ENCODE results near the gene TMEM181.
"Not testable (repeated sequence)": the region's sequence is repeated elsewhere in the genome, so short reads cannot be mapped to it uniquely, and the experiment has no call there.

The TMEM181 gene

DNA sequence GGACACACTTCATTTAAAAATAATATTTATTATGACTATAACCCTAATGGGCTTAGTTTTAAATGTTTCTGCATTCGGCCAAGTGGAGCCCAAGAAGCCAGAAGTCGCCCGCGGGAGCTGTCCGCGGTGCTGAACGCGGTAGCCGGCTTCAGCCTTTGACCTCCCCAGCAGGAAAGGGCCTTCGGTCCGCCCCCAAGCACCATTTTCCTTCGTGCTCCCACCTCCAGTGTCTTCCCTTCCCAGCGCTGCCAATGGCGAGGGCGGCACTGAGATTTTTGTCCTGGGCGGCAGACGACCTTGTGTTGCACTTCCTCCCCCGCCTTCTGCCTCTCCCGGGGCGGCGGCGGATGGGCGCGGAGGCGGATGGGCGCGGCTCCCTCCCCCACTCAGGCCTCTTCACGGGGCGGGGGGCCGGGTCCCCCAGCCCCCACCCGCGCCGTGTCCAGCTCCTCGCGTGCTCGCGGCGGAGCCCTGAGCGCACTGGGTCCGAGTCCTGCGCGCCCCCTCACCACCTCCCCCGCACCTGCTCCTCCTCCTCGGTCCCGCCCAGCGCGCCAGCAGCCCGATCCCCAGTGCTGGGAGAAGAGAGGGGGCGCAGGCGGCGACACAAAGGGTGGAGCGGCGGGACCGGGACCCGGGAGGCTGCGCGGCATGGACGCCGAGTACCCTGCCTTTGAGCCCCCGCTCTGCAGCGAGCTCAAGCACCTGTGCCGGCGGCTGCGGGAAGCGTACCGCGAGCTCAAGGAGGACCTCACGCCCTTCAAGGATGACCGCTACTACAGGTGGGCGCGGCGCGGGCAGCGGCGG, 23.6 kb upstream of the TMEM181 start:
- DNase-seq (ENCODE audit: low read depth), result peak; percentile 34
- H3K4me3 ChIP-seq (ENCODE audit: low read depth, low read length), result peak overlapping the region; percentile 64

DNA sequence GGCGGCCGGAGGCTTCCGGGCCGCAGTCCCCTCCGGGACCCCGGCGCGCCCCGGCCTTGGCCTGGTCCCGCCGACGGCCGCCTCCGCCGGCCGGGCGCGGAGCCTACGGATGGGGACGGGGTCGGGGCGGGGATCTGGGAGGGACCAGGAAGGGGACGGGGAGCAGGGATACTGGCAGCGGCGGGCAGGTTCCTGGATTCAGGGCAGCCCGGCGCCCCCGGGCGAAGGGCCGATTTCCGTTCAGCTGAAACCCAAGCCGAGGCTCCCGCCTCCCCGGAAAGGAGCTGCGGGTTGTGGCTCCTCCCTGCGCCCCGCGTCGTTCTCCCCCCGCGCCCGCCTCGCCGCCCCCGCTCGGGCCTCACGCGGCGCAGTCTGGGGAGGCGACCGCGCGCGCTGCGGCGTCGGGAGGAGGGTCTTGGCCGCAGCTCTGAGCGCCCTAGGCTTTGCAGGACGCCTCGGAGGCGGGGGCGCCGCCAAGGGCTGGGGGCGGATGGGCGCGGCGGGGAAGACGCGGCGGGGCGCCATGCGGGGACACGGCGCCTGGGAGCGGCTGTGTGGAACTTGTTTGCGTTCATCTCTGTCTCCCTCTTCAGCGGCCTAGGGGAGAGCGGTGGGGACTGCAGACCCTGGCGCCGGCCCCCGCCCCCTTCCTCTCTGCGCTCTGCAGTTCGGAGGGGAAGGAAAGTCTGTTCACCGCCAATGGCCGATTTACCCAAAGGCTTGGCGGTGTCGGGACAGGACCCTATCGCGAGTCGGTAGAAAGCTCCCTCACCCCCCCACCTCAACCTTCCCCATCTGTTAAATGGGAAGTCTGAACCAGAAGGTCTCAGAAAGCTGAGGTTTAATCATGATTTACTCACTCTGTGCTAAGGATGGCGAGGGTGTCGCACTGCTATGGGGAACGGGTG, 22.7 kb upstream of the TMEM181 start:
- H3K4me3 ChIP-seq (ENCODE audit: low read depth, low read length), result peak overlapping the region; percentile 64
- peak; percentile 12 for DNase-seq (ENCODE audit: low read depth)

DNA sequence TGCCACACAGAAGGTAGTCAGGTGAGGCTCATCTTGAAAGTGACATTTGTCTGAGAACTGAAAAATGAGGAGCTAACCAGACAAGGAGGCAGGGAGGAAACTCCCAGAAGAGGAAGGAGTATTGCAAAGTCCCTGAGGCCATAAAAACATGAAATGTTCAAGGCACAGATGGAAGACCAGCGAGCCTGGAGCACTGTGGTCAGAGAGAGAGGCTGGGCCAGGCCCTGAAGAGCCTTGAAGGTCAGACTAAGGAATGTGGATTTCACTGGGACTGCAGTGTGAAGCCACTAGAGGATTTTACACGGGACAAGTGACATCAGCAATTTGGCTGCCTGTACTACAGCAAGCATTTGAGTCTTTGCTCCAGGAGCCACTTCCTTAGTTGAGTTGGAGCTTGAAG, 21.1 kb upstream of the TMEM181 start:
- H3K4me3 ChIP-seq (ENCODE audit: low read depth, low read length), result no peak overlapping the region

DNA sequence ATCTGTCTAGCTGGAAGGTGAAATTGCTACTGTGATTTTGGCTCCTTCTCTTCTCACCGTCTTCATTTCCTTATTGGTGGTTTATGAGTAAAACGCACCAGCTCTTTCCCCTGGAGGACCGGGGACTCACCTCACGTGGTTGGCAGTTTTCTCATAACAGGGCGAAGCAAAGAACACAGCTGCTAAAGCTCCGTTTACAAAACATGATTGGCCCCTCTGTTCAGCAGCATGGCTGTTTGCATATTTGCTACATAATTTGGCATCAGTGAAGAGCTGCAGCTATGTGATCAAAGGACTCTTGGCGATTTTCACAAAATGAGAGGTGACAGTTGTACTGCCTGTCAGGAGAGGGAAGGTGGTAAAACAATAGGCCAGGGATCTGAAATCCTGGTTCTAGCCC, 20.5 kb upstream of the TMEM181 start:
- H3K4me3 ChIP-seq (ENCODE audit: low read depth, low read length), result no peak overlapping the region
- DNase-seq (ENCODE audit: low read depth), result no peak

More for the DNA sequence above, 21.1 kb upstream of the TMEM181 start:
- DNase-seq (ENCODE audit: low read depth), result no peak

DNA sequence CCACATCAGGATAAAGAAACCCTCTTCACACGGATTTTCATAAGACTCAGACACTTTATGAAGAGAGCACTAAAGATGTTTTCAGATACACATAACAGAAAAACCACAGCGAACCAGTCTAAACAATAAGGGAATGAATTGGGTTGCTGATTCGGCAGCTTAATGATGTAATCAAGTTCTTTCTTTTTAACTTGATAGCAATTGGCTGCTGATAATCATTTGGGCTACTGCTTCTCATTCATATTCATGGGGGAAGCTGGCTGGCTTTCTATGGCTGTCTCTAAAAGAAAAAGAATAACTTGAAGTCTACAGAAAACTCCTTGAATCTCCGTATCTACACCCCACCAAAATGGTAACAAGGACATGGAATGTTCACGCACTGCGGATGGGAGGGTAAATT, 20.0 kb upstream of the TMEM181 start:
- no peak overlapping the region for H3K4me3 ChIP-seq (ENCODE audit: low read depth, low read length)
- DNase-seq (ENCODE audit: low read depth), result no peak

DNA sequence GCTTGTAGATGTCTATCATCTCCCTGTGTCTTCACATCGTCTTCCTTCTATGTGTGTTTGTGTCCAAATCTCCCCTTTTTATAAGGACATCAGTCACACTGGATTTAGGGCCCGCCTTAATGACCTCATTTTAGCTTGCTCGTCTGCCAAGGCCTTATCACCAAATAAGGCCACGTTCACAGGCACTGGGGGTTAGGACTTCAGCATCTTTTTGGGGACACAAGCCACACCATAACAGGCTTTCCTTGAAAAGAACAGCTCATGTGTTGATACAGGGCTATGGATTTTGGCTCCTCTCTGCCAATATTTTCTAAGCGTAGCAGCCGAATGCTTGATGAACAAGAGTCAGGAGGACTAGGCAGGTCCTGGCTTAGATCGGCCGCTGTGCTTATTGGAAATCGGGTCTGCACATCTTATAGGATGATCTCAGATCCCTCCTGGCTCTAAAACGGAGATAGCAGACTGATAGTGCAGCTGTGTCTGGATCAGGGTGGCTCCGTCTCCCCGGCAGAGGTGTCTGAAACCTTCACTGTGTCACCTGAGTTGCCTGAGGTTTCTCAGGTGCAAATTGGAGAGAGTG, 16.2 kb upstream of the TMEM181 start:
- H3K4me3 ChIP-seq (ENCODE audit: low read depth, low read length), result no peak overlapping the region
- DNase-seq (ENCODE audit: low read depth), result no peak

DNA sequence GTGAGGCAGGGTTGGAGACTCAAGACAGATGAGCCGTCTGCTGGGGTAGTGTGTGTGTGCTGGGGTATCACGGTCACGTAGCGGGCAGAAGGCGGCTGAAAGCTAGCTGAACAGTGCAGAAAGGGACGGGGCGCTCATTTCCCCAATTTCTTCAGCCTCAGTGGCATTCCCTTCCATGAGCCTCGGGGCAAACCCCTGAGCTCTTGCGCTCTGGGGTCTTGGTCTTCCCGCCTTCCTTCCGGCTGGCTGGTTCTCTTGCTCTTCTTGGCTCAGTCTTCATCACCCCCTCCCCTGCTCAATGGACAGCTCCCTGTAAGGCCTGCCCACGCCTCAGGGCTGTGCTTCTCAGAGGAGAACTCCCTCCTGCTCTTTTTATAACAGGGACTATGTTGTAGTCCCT, 15.5 kb upstream of the TMEM181 start:
- no peak overlapping the region for H3K4me3 ChIP-seq (ENCODE audit: low read depth, low read length)
- no peak for DNase-seq (ENCODE audit: low read depth)

DNA sequence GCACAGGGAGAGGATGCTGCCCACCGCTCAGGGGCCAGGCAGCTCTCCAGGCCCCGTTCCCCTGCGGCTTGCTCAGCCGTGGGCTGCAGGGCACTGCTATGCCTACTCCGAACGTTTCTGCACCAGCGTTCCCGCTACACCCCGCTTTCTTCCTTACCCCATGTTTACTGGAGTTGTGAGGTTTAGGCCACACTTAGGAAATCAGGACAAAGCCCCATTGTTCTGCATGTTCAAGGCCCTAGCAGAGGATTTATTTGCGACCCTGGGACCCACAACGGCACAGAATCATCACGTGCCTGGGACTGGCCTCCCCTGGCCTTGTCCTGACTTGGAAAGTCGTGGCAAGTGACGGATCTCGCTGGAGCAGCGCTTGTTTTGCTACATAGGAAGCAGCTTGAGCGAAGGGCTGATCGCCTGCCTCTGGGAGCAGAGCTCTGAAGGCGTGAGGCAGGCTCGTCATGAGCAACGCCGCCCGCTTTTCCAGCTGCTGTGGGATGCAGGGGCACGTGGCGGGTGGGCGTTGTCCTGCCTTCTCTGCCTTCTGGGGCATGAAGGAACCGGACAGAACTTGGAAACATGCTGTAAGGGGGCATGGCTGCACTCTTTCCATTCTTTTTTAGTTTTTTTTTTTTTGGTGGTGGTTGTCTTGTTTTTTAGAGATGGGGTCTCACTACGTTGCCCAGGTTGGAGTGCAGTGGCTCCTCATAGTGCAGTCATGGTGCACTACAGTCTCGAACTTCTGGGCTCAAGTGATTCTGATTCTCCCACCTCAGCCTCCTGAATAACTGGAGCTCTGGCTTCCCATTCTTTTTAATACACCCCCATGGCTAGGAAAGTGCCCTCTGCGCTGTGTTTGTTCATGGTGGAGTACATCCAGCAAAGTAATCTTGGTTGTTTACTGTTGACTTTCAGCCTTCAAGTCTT, 14.6 kb upstream of the TMEM181 start:
- no peak overlapping the region for H3K4me3 ChIP-seq (ENCODE audit: low read depth, low read length)
- no peak for DNase-seq (ENCODE audit: low read depth)

DNA sequence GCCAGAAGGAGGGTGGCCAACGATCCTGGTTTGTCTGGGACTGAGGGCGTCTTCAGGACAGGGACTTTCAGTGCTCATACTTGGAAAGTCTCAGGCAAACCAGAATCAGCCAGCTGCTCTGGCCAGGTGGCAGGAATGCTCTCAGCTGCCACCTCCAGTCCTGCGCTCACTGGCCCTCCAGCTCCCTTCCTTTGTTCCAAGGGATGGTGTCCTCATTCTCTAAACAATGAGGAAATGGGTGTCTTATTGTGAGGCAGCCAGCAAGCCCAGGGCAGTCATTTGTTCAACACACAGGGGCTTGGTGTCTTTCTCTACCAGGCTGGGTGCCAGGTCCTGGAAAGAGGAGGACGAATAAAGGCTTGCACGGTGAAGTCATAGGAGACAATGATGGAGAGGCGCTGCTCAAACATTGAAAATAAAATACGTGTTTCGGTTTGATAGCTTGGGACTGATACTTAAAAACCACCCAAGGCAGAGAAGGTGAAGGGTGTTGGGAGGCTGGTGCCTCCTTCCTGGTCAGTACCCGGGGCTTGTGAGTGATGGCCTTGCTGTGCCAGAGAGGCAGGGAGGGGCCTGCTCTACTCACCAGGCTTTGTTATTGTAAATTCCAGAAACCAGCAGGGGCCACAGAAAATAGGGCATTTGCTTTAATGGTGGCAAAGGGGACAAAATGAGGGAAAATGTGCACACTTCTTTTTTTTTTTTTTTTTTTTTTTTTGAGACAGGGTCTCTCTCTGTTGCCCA, 11.3 kb upstream of the TMEM181 start:
- no peak overlapping the region for H3K4me3 ChIP-seq (ENCODE audit: low read depth, low read length)
- no peak for DNase-seq (ENCODE audit: low read depth)

DNA sequence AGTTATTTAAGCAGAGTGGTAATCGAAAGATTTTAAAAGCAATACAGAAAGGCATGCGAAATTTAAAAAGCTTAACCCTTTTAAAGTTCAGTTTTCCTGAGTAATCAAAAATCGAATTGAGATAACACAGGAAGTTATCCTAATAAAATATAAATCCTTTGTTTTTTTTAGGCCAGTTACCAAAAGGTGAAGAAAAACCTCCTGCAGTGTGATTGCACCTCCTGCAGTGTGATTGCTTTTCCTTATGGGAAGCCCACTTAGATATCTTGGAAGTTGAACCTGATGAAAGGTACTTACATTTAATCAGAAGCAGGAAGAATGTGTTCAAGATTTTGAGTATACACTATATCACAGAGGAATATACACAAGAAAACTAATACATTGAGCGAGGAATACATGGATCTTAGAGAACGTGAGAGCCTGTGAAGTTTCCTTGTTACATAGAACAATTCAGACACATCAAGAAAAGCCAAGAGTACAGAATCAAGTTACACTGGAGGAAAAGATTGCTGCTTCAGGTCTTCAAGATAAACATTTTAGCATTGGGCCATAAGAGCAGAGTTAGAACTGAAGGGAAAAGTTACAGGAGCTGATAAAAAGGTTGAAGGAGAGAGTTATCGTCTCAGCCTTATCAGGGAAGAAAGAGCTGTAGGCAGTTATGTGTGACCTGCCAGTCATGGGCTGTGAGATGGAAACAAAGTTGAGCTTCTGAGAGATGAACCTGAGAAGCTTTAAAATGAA, 7.7 kb upstream of the TMEM181 start:
- no peak overlapping the region for H3K4me3 ChIP-seq (ENCODE audit: low read depth, low read length)
- no peak for DNase-seq (ENCODE audit: low read depth)

DNA sequence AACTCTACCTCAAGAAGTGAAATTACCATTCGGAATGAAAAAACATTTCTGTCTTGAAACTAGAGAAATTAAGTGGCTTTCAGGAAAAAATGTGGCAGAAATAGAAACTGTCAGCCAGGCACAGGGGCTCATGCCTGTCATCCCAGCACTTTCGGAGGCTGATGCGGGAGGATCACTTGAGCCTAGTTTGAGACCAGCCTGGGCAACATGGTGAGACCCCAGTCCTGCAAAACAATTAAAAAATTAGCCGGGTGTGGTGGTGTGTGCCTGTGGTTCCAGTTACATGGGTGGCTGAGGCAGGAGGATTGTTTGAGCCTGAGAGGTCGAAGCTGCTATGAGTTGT, 7.1 kb upstream of the TMEM181 start:
- H3K4me3 ChIP-seq (ENCODE audit: low read depth, low read length), result no peak overlapping the region
- no peak for DNase-seq (ENCODE audit: low read depth)

DNA sequence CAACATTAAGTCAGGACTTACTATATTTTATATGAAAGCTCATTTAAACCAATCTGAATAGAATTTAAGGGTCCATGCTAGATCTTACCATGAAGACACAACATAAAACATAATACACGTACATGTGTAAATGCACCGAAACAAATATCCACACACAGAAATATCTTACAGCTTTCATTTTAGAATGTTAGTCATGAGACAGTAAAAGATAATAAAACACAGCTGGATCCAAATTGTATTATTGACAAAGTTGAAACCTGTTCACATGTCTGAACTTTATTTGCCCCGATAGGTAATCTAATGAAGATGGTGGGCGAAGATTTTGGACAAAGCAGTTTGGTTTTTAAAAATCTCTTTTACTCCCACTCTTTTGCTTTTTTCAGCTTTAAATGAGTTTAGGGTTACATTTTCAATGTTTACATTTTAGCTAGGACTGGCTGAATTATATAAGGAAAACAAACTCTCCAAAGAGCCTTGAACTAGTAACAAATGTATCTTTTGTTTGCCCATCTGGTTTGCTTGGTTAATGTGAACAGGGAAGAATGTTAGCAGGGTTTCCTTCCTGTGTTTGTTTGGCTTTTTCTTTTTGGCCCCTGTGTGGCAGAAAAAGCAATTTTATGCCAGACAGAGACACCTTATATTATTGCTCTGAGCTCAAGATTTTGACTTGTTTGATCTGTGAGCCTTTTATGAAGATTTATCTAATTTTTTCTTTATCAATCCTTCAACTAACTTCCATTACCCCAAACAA, 5.1 kb upstream of the TMEM181 start:
- no peak overlapping the region for H3K4me3 ChIP-seq (ENCODE audit: low read depth, low read length)
- DNase-seq (ENCODE audit: low read depth), result no peak

DNA sequence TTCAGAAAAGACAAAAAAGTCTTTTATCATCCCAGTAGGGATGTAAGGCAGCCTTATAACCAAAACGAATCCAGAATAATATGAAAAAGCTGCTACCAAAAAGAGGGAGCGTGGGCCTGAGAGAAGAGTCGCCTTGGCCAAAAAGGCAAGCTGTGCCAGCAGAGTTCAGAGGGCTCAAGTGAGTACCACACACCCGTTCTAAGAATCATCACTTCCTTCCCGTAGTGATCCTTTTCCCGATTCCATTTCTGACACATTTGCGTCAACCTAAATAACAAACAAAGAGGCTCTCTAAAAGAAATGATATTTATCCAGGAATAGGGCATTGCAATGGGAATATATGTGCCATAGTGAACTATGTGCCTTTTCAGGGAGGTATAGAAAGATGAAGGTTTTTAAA, 3.8 kb upstream of the TMEM181 start:
- no peak overlapping the region for H3K4me3 ChIP-seq (ENCODE audit: low read depth, low read length)
- DNase-seq (ENCODE audit: low read depth), result no peak

DNA sequence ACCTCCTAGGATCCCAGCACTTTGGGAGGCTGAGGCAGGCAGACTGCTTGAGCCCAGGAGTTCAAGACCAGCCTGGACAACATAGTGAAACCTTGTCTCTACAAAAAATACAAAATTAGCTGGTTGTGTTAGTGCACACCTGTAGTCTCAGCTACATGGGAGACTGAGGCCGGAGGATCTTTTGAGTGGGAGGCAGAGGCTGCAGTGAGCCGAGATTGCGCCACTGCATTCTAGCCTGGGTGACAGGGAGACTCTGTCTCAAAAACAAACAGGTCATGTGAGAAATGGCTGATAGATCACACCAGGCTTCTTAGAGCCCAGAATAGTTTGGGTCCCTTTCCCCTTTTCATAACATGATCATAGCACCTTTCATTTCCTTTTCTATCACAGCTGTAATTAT, 2.8 kb upstream of the TMEM181 start:
- not testable (repeated sequence) for H3K4me3 ChIP-seq (ENCODE audit: low read depth, low read length); DNase-seq (ENCODE audit: low read depth)

DNA sequence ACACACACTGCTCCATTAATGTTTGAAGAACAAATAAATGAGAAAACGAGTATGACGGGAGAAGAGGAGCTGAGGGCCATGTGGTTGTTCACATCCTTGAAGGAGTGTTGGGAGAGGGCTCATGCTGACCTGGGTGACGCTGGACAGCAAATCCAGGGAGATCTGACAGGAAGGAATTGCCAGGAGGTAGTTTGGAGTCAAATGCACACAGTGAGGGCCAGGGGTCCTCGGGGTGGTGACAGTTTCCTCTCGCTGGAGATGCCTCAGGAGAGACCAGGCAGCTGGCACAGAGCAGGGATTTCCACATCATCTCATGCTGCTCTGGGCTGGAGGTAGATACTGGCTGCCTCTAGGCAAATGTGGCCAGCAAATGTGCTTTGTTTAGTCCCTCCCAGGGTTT, 2.0 kb upstream of the TMEM181 start:
- no peak overlapping the region for H3K4me3 ChIP-seq (ENCODE audit: low read depth, low read length)
- no peak for DNase-seq (ENCODE audit: low read depth)

DNA sequence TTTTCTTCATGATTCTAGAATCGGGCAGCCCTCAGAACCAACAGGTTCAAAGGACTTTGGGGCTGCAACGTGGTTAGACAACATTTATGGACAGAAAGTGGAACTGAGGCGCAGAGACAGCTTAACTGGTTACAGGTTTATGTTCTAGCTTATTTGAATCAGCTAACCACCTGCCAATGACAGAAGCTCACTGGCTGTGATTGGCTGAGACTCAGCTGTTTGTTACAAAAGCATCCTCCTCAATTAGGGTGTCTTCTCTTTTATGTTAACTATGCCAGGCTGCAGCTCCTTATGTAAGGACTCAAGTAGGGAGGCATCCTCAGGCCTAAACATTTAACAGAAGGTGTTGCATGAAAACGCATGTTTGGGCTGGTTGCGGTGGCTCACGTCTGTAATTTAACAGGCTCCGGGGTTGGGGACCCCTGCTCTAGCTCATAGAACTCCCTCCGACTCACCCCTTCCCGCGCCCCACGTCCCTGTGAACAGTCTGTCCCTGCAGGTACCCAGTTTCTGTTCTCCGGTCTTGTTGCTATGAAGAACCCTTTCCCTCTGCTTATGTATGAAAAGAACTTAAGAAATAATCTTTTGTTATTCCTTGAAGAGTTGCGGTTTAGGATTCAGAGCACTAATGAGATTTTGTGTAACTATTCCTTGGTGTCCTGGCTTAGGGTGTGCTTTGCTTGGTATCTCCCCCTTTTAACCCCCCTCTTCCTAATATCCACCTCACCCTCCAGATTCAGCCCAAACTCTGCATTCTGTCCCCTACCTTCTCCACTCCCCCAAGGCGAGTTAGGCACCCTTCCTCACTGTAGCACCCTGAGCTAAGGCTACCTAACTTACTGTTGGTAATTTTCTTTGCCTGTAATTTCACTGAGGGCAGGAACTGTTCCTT, 1.2 kb upstream of the TMEM181 start:
- no peak overlapping the region for H3K4me3 ChIP-seq (ENCODE audit: low read depth, low read length)
- DNase-seq (ENCODE audit: low read depth), result no peak
